T47D (cell line): ENCODE measurements around the gene SLC17A6.

Experiments
- DNase-seq, 2 experiments: peaks; one replicate each; pipeline versions ENCODE4 v3.0.0 to v3.0.0-alpha.2; 2011 to 2012; ENCODE audit warnings: low read depth in 1 of 2, low spot score in 1 of 2
- JUND ChIP-seq: IDR thresholded peaks from 2 replicates; pipeline ENCODE4 v1.6.1; 2012; ENCODE audit warnings: low read depth
- in situ Hi-C: cut with HindIII; loops from 2 replicates; pipeline ENCODE4 v1.10.0; 2016; ENCODE audit warnings: low sequenced_read_pairs, low pct_unique_long_range_greater_than_20kb

The SLC17A6 gene

GRCh38 chr11:22415476-22415875 lies 77.3 kb downstream of the SLC17A6 start:
- DNase-seq, result no peak
- no peak for TF ChIP-seq JUND
- in situ Hi-C loops, result no loop called here

- TF ChIP-seq JUND, result no peak
- DNase-seq, result no peak
- in situ Hi-C loops, result no loop called here
Observed at GRCh38 chr11:22416462-22416861, 78.3 kb downstream of the SLC17A6 start.

DNA sequence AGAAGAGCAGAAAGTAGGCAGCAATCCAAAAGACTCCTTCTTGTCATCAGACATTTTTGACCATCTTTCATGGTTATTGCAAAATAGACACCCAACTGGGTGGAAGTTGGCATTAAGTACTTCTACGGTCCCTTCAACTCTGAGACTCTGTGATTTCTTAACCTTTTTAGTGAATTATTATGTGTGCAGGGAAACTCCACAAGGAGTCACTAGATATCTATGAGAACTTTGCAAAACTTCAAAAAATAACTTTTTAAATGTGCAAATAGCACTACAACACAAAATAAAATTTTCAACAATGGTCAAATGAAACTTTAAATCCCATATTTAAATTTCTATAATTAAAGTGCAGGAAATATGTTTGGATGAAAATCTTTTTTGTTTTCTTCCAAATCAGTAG lies 88.7 kb downstream of the SLC17A6 start:
- DNase-seq, result no peak
- TF ChIP-seq JUND, result no peak
- in situ Hi-C loops, result no loop called here
